K562 (cell line): ENCODE measurements around the gene SLC39A12. TPM values are rescaled to one million over a fixed set of nuclear protein-coding genes. Genes with fewer than 3 reads are reported as not detected.

ENCODE experiments used
- polyA plus RNA-seq, 8 experiments: library from polyadenylated mRNA; depleted of rRNA in 4 of 8; stranded (reverse) in 5 of 8; unstranded in 3 of 8; fragments of >200 nt; fragmentation: Nextera tagmentation in 2 of 8; fragmentation: Illumina TruSeq in 1 of 8; extraction: Ambion mirVana in 2 of 8; extraction: Trizol in 1 of 8; gene quantifications; 2 replicates each; pipeline versions ENCODE4 v1.2.1 to v1.2.3, GENCODE V29; 2011 to 2014; ENCODE audit warnings: inconsistent platforms in 1 of 8, missing spikeins in 1 of 8
- total RNA-seq, 7 experiments: library from RNA; depleted of rRNA in 6 of 7; stranded (reverse); fragments of >200 nt in 6 of 7; fragmentation: Illumina TruSeq in 2 of 7; extraction: Trizol in 2 of 7; gene quantifications; 2 replicates each; pipeline versions ENCODE4 v1.2.1 to v1.2.3, GENCODE V29; 2011 to 2021; ENCODE audit warnings: low replicate concordance in 1 of 7

SLC39A12 gene
- total and polyA plus RNA-seq, 9 of the 15 experiments (the other 6 are each of a cell fraction or from before 2014, with no cell fraction given): not detected

Other genes with a start within 250 kb of the SLC39A12 start
- gene TMEM236, start 199.7 kb upstream of the SLC39A12 start, total RNA-seq (2014; rRNA removed): 0.04 TPM in 1 of 2 replicates, not detected in the other
- 0.04 and 0.06 TPM in 2 replicates for gene TMEM236, start 199.7 kb upstream of the SLC39A12 start, total RNA-seq (2014; rRNA removed; fragmentation: Illumina TruSeq; extraction: Trizol)
- gene TMEM236, start 199.7 kb upstream of the SLC39A12 start, total RNA-seq (2015; rRNA removed; fragmentation: Illumina TruSeq; extraction: Trizol): 0.04 and 0.08 TPM in 2 replicates
- gene TMEM236, start 199.7 kb upstream of the SLC39A12 start, total RNA-seq (2021): 0.04 TPM in 2 replicates
- 0.09 TPM in 1 of 2 replicates, not detected in the other for gene TMEM236, start 199.7 kb upstream of the SLC39A12 start, polyA plus RNA-seq (2011; rRNA removed)
- gene TMEM236, start 199.7 kb upstream of the SLC39A12 start, polyA plus RNA-seq (2014; fragmentation: Illumina TruSeq; extraction: Trizol): 0.08 and 0.09 TPM in 2 replicates
- not detected for gene TMEM236, start 199.7 kb upstream of the SLC39A12 start, polyA plus RNA-seq (2014; fragmentation: Nextera tagmentation; extraction: Ambion mirVana)
- gene TMEM236, start 199.7 kb upstream of the SLC39A12 start, polyA plus RNA-seq (2014; rRNA removed): 0.09 and 0.13 TPM in 2 replicates
- gene MRC1, start 142.6 kb upstream of the SLC39A12 start, total RNA-seq (2014; rRNA removed): 0.04 TPM in 1 of 2 replicates, not detected in the other
- 0.04 TPM in 1 of 2 replicates, not detected in the other for gene MRC1, start 142.6 kb upstream of the SLC39A12 start, total RNA-seq (2014; rRNA removed; fragmentation: Illumina TruSeq; extraction: Trizol)
- gene MRC1, start 142.6 kb upstream of the SLC39A12 start, total RNA-seq (2015; rRNA removed; fragmentation: Illumina TruSeq; extraction: Trizol): not detected in 2 replicates
- 0.18 and 0.20 TPM in 2 replicates for gene MRC1, start 142.6 kb upstream of the SLC39A12 start, total RNA-seq (2021)
- not detected in 2 replicates for gene MRC1, start 142.6 kb upstream of the SLC39A12 start, polyA plus RNA-seq (2011; rRNA removed)
- gene MRC1, start 142.6 kb upstream of the SLC39A12 start, polyA plus RNA-seq (2014; fragmentation: Illumina TruSeq; extraction: Trizol): 0.01 and 0.03 TPM in 2 replicates
- under 1 TPM in 1 of 2 experiments, not detected in 1; 0.01 TPM for gene MRC1, start 142.6 kb upstream of the SLC39A12 start, polyA plus RNA-seq (2014; fragmentation: Nextera tagmentation; extraction: Ambion mirVana)
- 0.08 TPM in 1 of 2 replicates, not detected in the other for gene MRC1, start 142.6 kb upstream of the SLC39A12 start, polyA plus RNA-seq (2014; rRNA removed)
- gene CACNB2, start 188.5 kb downstream of the SLC39A12 start, total RNA-seq (2014; rRNA removed): not detected in 2 replicates
- gene CACNB2, start 188.5 kb downstream of the SLC39A12 start, total RNA-seq (2014; rRNA removed; fragmentation: Illumina TruSeq; extraction: Trizol): not detected in 2 replicates
- gene CACNB2, start 188.5 kb downstream of the SLC39A12 start, total RNA-seq (2015; rRNA removed; fragmentation: Illumina TruSeq; extraction: Trizol): not detected in 2 replicates
- gene CACNB2, start 188.5 kb downstream of the SLC39A12 start, total RNA-seq (2021): 0.09 TPM in 1 of 2 replicates, not detected in the other
- not detected in 2 replicates for gene CACNB2, start 188.5 kb downstream of the SLC39A12 start, polyA plus RNA-seq (2011; rRNA removed)
- not detected in 2 replicates for gene CACNB2, start 188.5 kb downstream of the SLC39A12 start, polyA plus RNA-seq (2014; fragmentation: Illumina TruSeq; extraction: Trizol)
- 1 to 10 TPM; 1.8 to 2.2 TPM for gene CACNB2, start 188.5 kb downstream of the SLC39A12 start, polyA plus RNA-seq (2014; fragmentation: Nextera tagmentation; extraction: Ambion mirVana)
- not detected in 2 replicates for gene CACNB2, start 188.5 kb downstream of the SLC39A12 start, polyA plus RNA-seq (2014; rRNA removed)